ENCODE data around the gene C1R. TPM values are rescaled to one million over a fixed set of nuclear protein-coding genes. Genes with fewer than 3 reads are reported as not detected.
A peak's percentile ranks its signal among the peaks of the same experiment; 100 is the strongest.
"Not testable (repeated sequence)": the region's sequence is repeated elsewhere in the genome, so short reads cannot be mapped to it uniquely, and the experiment has no call there.

C1R gene
- total and polyA plus RNA-seq, 2 of the 8 experiments (the other 6 are each of a cell fraction or from before 2014, with no cell fraction given) = 6.9 to 16.3 TPM

DNA sequence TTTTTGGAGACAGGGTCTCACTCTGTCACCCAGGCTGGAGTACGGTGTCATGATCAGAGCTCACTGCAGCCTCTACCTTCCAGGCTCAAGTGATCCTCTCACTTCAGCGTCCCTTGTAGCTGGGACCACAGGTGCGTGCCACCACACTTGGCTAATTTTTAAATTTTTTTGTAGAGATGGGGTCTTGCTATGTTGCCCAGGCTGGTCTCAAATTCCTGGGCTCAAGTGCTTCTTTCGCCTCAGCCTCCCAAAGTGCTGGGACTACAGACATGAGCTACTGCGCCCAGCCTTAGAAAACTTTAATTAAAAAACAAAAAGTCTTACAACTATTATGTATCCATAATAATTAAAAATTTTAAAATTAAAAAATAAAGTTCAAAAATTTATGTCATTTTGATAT, 14.9 kb upstream of the C1R start:
- not testable (repeated sequence) for H2BK20ac ChIP-seq (ENCODE audit: low read length); H3K27ac ChIP-seq (ENCODE audit: low read depth, low read length); H3K56ac ChIP-seq (replicated peaks; ENCODE audit: insufficient read length, low read depth, low read length); H4K8ac ChIP-seq (ENCODE audit: extremely low read depth, insufficient read depth, low read length); H2BK120ac ChIP-seq (replicated peaks; ENCODE audit: low read depth, low read length); H3K27me3 ChIP-seq (replicated peaks in 1 of 4; ENCODE audit: control insufficient read depth in 3 of 4, extremely low read depth in 1 of 4, insufficient read depth in 3 of 4, low read length in 3 of 4); H3K4me1 ChIP-seq (replicated peaks in 1 of 4; ENCODE audit: control insufficient read depth in 3 of 4, insufficient read depth in 4 of 4, low read length in 3 of 4); H3K9me3 ChIP-seq (ENCODE audit: insufficient read depth in 2 of 2, low read depth in 1 of 2, low read length in 1 of 2); H3K4ac ChIP-seq (replicated peaks; ENCODE audit: insufficient read length, low read depth, low read length); H3K79me1 ChIP-seq (ENCODE audit: low read depth, low read length); DNase-seq (ENCODE audit: low read depth in 1 of 2, low spot score in 2 of 2); H3K18ac ChIP-seq (ENCODE audit: extremely low read depth, low read length); H2BK15ac ChIP-seq (ENCODE audit: low read length); H3K9ac ChIP-seq (replicated peaks in 1 of 4; ENCODE audit: extremely low read depth in 1 of 4, low read depth in 3 of 4, low read length in 3 of 4); H2AFZ ChIP-seq (ENCODE audit: low read length); H4K5ac ChIP-seq (ENCODE audit: insufficient read length, low read depth, low read length); H3K14ac ChIP-seq (ENCODE audit: insufficient read length); H3K4me3 ChIP-seq (ENCODE audit: extremely low read depth in 1 of 4, insufficient read depth in 2 of 4, low read depth in 3 of 4, low read length in 4 of 4); H2BK12ac ChIP-seq (ENCODE audit: low read depth, low read length); FAIRE-seq; H3K23ac ChIP-seq (ENCODE audit: insufficient read length); H3K79me2 ChIP-seq (ENCODE audit: control insufficient read depth in 1 of 2, insufficient read depth in 2 of 2, low read length in 2 of 2); H4K91ac ChIP-seq (replicated peaks; ENCODE audit: insufficient read length, low read length); H2AK5ac ChIP-seq (ENCODE audit: low read depth, low read length); H2BK5ac ChIP-seq (ENCODE audit: low read depth, low read length); H3K23me2 ChIP-seq (ENCODE audit: low read depth, low read length); H3K36me3 ChIP-seq (ENCODE audit: control insufficient read depth in 2 of 4, insufficient read depth in 4 of 4, low read length in 3 of 4); H4K20me1 ChIP-seq (replicated peaks in 1 of 2; ENCODE audit: control insufficient read depth in 1 of 2, insufficient read depth in 2 of 2, low read length in 2 of 2)
- POLR2A ChIA-PET (ENCODE audit: partially characterized antibody) = interaction anchor here (0.7 to 4.8 kb wide), 11 partner anchors 7 to 240 kb away, joined by 3 to 42 read pairs (median 14); partner anchors contain the start of genes C12orf57, C1R, C1S and RNU7-1
- CTCF ChIA-PET (ENCODE audit: partially characterized antibody) = interaction anchor here (0.6 to 4.2 kb wide), 16 partner anchors 8 to 535 kb away, joined by 3 to 34 read pairs (median 8); partner anchors contain the start of genes C12orf57, C1R, LPCAT3 and RNU7-1
- H3K4me2 ChIP-seq (ENCODE audit: insufficient read depth in 1 of 2, low read depth in 2 of 2, low read length in 2 of 2) = peak overlapping the region in 1 of 2 experiments; percentile 78; a peak in 1 of 4 replicates
- 90% methylated on average over 5 of the region's 5 CpGs; no CpG with 5 or more reads in 1 of the 2 experiments for WGBS, 2 experiments (ENCODE audit: extremely low coverage in 1 of 2, insufficient coverage in 1 of 2, insufficient read length in 1 of 2, insufficient replicate concordance in 2 of 2, low coverage in 1 of 2, low lambda C conversion rate in 2 of 2, missing lambda C conversion rate in 1 of 2)
